KOPT-K1 (cell line): Measurements from ENCODE around the gene RNF224.

Experiments used
- H3K27ac ChIP-seq: fragments of 200-600 bp; sonication (generic); 2 replicates; pipeline ENCODE4 v1.5.1; 2016; ENCODE audit warnings: antibody characterized with exemption, mild to moderate bottlenecking, low read depth, low read length; ENCODE audit not compliant: poor library complexity, severe bottlenecking
- H3K36me3 ChIP-seq: fragments of 200-600 bp; sonication (generic); 2 replicates; pipeline ENCODE4 v1.5.1; 2017; ENCODE audit warnings: antibody characterized with exemption, mild to moderate bottlenecking, low read length, moderate library complexity; ENCODE audit not compliant: insufficient read depth
- H3K9me3 ChIP-seq: fragments of 200-600 bp; sonication (generic); 2 replicates; pipeline ENCODE4 v1.5.1; 2017; ENCODE audit warnings: antibody characterized with exemption, low read length, mild to moderate bottlenecking; ENCODE audit not compliant: insufficient read depth, poor library complexity, severe bottlenecking

The RNF224 gene

GRCh38 chr9:137269231-137269772 lies 42.0 kb downstream of the RNF224 start:
- no peaks in the 10 kb centered on the region for H3K9me3 ChIP-seq
- peaks cover 69% of the 10 kb centered on the region for H3K36me3 ChIP-seq

GRCh38 chr9:137270929-137271695 lies 43.8 kb downstream of the RNF224 start:
- no peak overlapping the region for H3K27ac ChIP-seq
- H3K36me3 ChIP-seq = peaks cover 57% of the 10 kb centered on the region
- H3K9me3 ChIP-seq = no peaks in the 10 kb centered on the region

More at GRCh38 chr9:137269231-137269772, 42.0 kb downstream of the RNF224 start:
- H3K27ac ChIP-seq = no peak overlapping the region

GRCh38 chr9:137271696-137272076 lies 44.4 kb downstream of the RNF224 start:
- no peaks in the 10 kb centered on the region for H3K9me3 ChIP-seq
- peaks cover 51% of the 10 kb centered on the region for H3K36me3 ChIP-seq
- H3K27ac ChIP-seq = no peak overlapping the region

GRCh38 chr9:137272241-137273094 lies 45.2 kb downstream of the RNF224 start:
- no peaks in the 10 kb centered on the region for H3K9me3 ChIP-seq
- peaks cover 44% of the 10 kb centered on the region for H3K36me3 ChIP-seq
- H3K27ac ChIP-seq = no peak overlapping the region

GRCh38 chr9:137273095-137273490 lies 45.8 kb downstream of the RNF224 start:
- Histone ChIP-seq H3K36me3 (peaks cover 38% of the 10 kb centered on the region), H3K27ac (no peak overlapping the region)

GRCh38 chr9:137273611-137274320 lies 46.5 kb downstream of the RNF224 start:
- Histone ChIP-seq H3K36me3 (peaks cover 32% of the 10 kb centered on the region), H3K9me3 (no peaks in the 10 kb centered on the region), H3K27ac (no peak overlapping the region)

More at GRCh38 chr9:137273095-137273490, 45.8 kb downstream of the RNF224 start:
- H3K9me3 ChIP-seq = no peaks in the 10 kb centered on the region

GRCh38 chr9:137275203-137275587 lies 47.9 kb downstream of the RNF224 start:
- H3K36me3 ChIP-seq = peaks cover 20% of the 10 kb centered on the region
- no peak overlapping the region for H3K27ac ChIP-seq
- no peaks in the 10 kb centered on the region for H3K9me3 ChIP-seq

- peaks cover 20% of the 10 kb centered on the region for H3K36me3 ChIP-seq
- H3K9me3 ChIP-seq = no peaks in the 10 kb centered on the region
- no peak overlapping the region for H3K27ac ChIP-seq
Measured at GRCh38 chr9:137275588-137276472, 48.5 kb downstream of the RNF224 start.

- H3K36me3 ChIP-seq = peaks cover 20% of the 10 kb centered on the region
- H3K9me3 ChIP-seq = no peaks in the 10 kb centered on the region
- H3K27ac ChIP-seq = no peak overlapping the region
Measured at GRCh38 chr9:137276473-137277328, 49.4 kb downstream of the RNF224 start.

- Histone ChIP-seq H3K27ac (no peak within 1 kb of the TSS), H3K36me3 (peaks cover 15% of the 10 kb centered on the region)
Measured at GRCh38 chr9:137277329-137278041, 50.2 kb downstream of the RNF224 start, which contains the start of gene TOR4A. TOR4A (plus strand) TSS chr9:137277726; CDS start chr9:137278690, 964 bp downstream.

GRCh38 chr9:137278061-137278701 lies 50.9 kb downstream of the RNF224 start:
- H3K27ac ChIP-seq = no peak overlapping the region
- peaks cover 8% of the 10 kb centered on the region for H3K36me3 ChIP-seq
- no peaks in the 10 kb centered on the region for H3K9me3 ChIP-seq

More at GRCh38 chr9:137277329-137278041, 50.2 kb downstream of the RNF224 start, which contains the start of gene TOR4A:
- H3K9me3 ChIP-seq = no peaks in the 10 kb centered on the region
